Hematopoietic multipotent progenitor cell treated with erythropoietin and hydrocortisone succinate and interleukin-3 and kit ligand, for 8 days (in vitro differentiated cells): ENCODE data around the gene MAGEA12.
"Not testable (repeated sequence)": the region's sequence is repeated elsewhere in the genome, so short reads cannot be mapped to it uniquely, and the experiment has no call there.

Experiments
- DNase-seq: peaks from one replicate; pipeline ENCODE4 v3.0.0-alpha.2; 2015

MAGEA12 gene

GRCh38 chrX:152733261-152733975 lies at the start of gene MAGEA12, which contains the start of gene CSAG1:
Gene MAGEA12 (plus strand): TSS chrX:152733757. CDS start chrX:152736162, 2,405 bp downstream.
Gene CSAG1 (minus strand): TSS chrX:152733721. CDS start chrX:152732460, 1,261 bp downstream.
- no peak for DNase-seq

GRCh38 chrX:152697952-152698931 lies 35.3 kb upstream of the MAGEA12 start, which contains the start of gene MAGEA3:
Gene MAGEA3 (plus strand): TSS chrX:152698794. CDS start chrX:152700833, 2,039 bp downstream.
- not testable (repeated sequence) for DNase-seq

- DNase-seq, result not testable (repeated sequence)
Observed at GRCh38 chrX:152700390-152700789, 33.2 kb upstream of the MAGEA12 start.

- not testable (repeated sequence) for DNase-seq
Observed at GRCh38 chrX:152706500-152706899, 27.1 kb upstream of the MAGEA12 start.

- DNase-seq, result not testable (repeated sequence)
Observed at GRCh38 chrX:152709173-152709572, 24.4 kb upstream of the MAGEA12 start, which contains the start of gene CSAG2. Gene CSAG2 (minus strand): TSS chrX:152709273. CDS start chrX:152709112, 161 bp downstream.

- not testable (repeated sequence) for DNase-seq
Observed at GRCh38 chrX:152713195-152713594, 20.4 kb upstream of the MAGEA12 start.

- DNase-seq, result not testable (repeated sequence)
Observed at GRCh38 chrX:152713815-152714787, 19.5 kb upstream of the MAGEA12 start, which contains the start of gene MAGEA2B. Gene MAGEA2B (plus strand): TSS chrX:152714628. CDS start chrX:152717107, 2,479 bp downstream.

- no peak for DNase-seq
Observed at GRCh38 chrX:152725409-152725808, 8.1 kb upstream of the MAGEA12 start.

GRCh38 chrX:152734143-152734858 lies 744 bp downstream of the MAGEA12 start:
- not testable (repeated sequence) for DNase-seq

- no peak for DNase-seq
Observed at GRCh38 chrX:152735101-152735500, 1.5 kb downstream of the MAGEA12 start.

- no peak for DNase-seq
Observed at GRCh38 chrX:152735860-152736511, 2.4 kb downstream of the MAGEA12 start.

- DNase-seq, result not testable (repeated sequence)
Observed at GRCh38 chrX:152736528-152736927, 3.0 kb downstream of the MAGEA12 start.

GRCh38 chrX:152738560-152738959 lies 5.0 kb downstream of the MAGEA12 start:
- no peak for DNase-seq

GRCh38 chrX:152753686-152754650 lies 20.4 kb downstream of the MAGEA12 start, which contains the start of gene MAGEA2:
Gene MAGEA2 (minus strand): TSS chrX:152753842. CDS start chrX:152751363, 2,479 bp downstream.
- DNase-seq, result not testable (repeated sequence)

GRCh38 chrX:152754871-152755270 lies 21.3 kb downstream of the MAGEA12 start:
- DNase-seq, result not testable (repeated sequence)

GRCh38 chrX:152758918-152759317 lies 25.4 kb downstream of the MAGEA12 start, which contains the start of gene CSAG3:
Gene CSAG3 (plus strand): TSS chrX:152759218.
- not testable (repeated sequence) for DNase-seq

GRCh38 chrX:152759544-152759943 lies 26.0 kb downstream of the MAGEA12 start:
- not testable (repeated sequence) for DNase-seq

GRCh38 chrX:152761582-152761981 lies 28.0 kb downstream of the MAGEA12 start:
- DNase-seq, result not testable (repeated sequence)

GRCh38 chrX:152766562-152766961 lies 33.0 kb downstream of the MAGEA12 start:
- not testable (repeated sequence) for DNase-seq
